Loucy (cell line): ENCODE results near the gene DOCK9.

Experiments
- H2AFZ ChIP-seq: fragments of 200-600 bp; sonication (generic); 2 replicates; pipeline ENCODE4 v1.6.0; 2016; ENCODE audit warnings: antibody characterized with exemption, mild to moderate bottlenecking, low read length, moderate library complexity
- H3F3A ChIP-seq: fragments of 200-600 bp; 2 replicates; pipeline ENCODE4 v1.6.0; 2016; ENCODE audit warnings: antibody characterized with exemption, low read depth, mild to moderate bottlenecking
- H3K27me3 ChIP-seq: fragments of 200-600 bp; sonication (generic); 2 replicates; pipeline ENCODE4 v1.6.1; 2014; ENCODE audit warnings: low read length, mild to moderate bottlenecking; ENCODE audit not compliant: insufficient read depth, poor library complexity, severe bottlenecking
- H3K36me3 ChIP-seq: fragments of 200-600 bp; sonication (generic); 2 replicates; pipeline ENCODE4 v1.6.1; 2016; ENCODE audit warnings: low read length; ENCODE audit not compliant: insufficient read depth
- H3K4me1 ChIP-seq: fragments of 200-600 bp; sonication (generic); 2 replicates; pipeline ENCODE4 v1.5.1; 2014; ENCODE audit warnings: low read length, mild to moderate bottlenecking; ENCODE audit not compliant: insufficient read depth, poor library complexity, severe bottlenecking
- H3K4me2 ChIP-seq: fragments of 200-600 bp; sonication (generic); 2 replicates; pipeline ENCODE4 v1.6.0; 2014; ENCODE audit warnings: antibody characterized with exemption, low read length, low read depth, mild to moderate bottlenecking; ENCODE audit not compliant: poor library complexity, severe bottlenecking
- H3K4me3 ChIP-seq: fragments of 200-600 bp; sonication (generic); 2 replicates; pipeline ENCODE4 v1.5.1; 2014; ENCODE audit warnings: low read length, mild to moderate bottlenecking, mixed read lengths; ENCODE audit not compliant: poor library complexity, severe bottlenecking
- H3K79me2 ChIP-seq: fragments of 200-600 bp; sonication (generic); 2 replicates; pipeline ENCODE4 v1.6.1; 2014; ENCODE audit warnings: low read length; ENCODE audit not compliant: insufficient read depth
- H3K9ac ChIP-seq: fragments of 200-600 bp; sonication (generic); 2 replicates; pipeline ENCODE4 v1.6.0; 2014; ENCODE audit warnings: mild to moderate bottlenecking, low read depth, low read length, moderate library complexity; ENCODE audit not compliant: poor library complexity, severe bottlenecking
- H3K9me2 ChIP-seq: fragments of 200-600 bp; sonication (generic); replicated peaks from 2 replicates; pipeline ENCODE4 v1.6.1; 2016; ENCODE audit warnings: low read depth, low read length, mixed read lengths
- H3K9me3 ChIP-seq: fragments of 200-600 bp; sonication (generic); 2 replicates; pipeline ENCODE4 v1.6.1; 2014; ENCODE audit warnings: mild to moderate bottlenecking, antibody characterized with exemption, low read length, low read depth; ENCODE audit not compliant: insufficient read depth
- H4K20me1 ChIP-seq: fragments of 200-600 bp; sonication (generic); 2 replicates; pipeline ENCODE4 v1.6.0; 2014; ENCODE audit warnings: antibody characterized with exemption, low read length, mild to moderate bottlenecking; ENCODE audit not compliant: insufficient read depth, poor library complexity, severe bottlenecking
- CTCF ChIP-seq: fragments of 200-600 bp; sonication (generic); conservative IDR thresholded peaks from 2 replicates; pipeline ENCODE4 v1.5.1; 2014; ENCODE audit warnings: mild to moderate bottlenecking, antibody characterized with exemption, low read length
- EZH2phosphoT487 ChIP-seq: fragments of 200-600 bp; IDR thresholded peaks from 2 replicates; pipeline ENCODE4 v1.6.1; 2018; ENCODE audit warnings: antibody characterized with exemption, mild to moderate bottlenecking, moderate library complexity, borderline replicate concordance

Gene DOCK9

GRCh38 chr13:98912846-98913245, 65.0 kb downstream of the DOCK9 start:
- H3K79me2 ChIP-seq = no peaks in the 10 kb centered on the region
- no peaks in the 10 kb centered on the region for H3F3A ChIP-seq
- no peak overlapping the region for H3K4me2 ChIP-seq
- H3K9me2 ChIP-seq = no peaks in the 10 kb centered on the region
- no peaks in the 10 kb centered on the region for H3K27me3 ChIP-seq
- H4K20me1 ChIP-seq = no peaks in the 10 kb centered on the region
- H3K36me3 ChIP-seq = no peaks in the 10 kb centered on the region
- H2AFZ ChIP-seq = peak overlapping the region; percentile 45; the same call in 1 of the 2 replicates
- H3K4me1 ChIP-seq = peaks cover 21% of the 10 kb centered on the region
- no peak overlapping the region for H3K4me3 ChIP-seq
- TF ChIP-seq EZH2phosphoT487 (no peak), CTCF (no peak)
- H3K9ac ChIP-seq = no peak overlapping the region
- no peaks in the 10 kb centered on the region for H3K9me3 ChIP-seq

GRCh38 chr13:98910501-98910951, 67.3 kb downstream of the DOCK9 start:
- H3K9me3 ChIP-seq = no peaks in the 10 kb centered on the region
- H3K9me2 ChIP-seq = no peaks in the 10 kb centered on the region
- no peaks in the 10 kb centered on the region for H3F3A ChIP-seq
- no peaks in the 10 kb centered on the region for H3K27me3 ChIP-seq
- peak overlapping the region; percentile 47 for H2AFZ ChIP-seq
- no peaks in the 10 kb centered on the region for H3K36me3 ChIP-seq
- no peak overlapping the region for H3K9ac ChIP-seq
- H3K79me2 ChIP-seq = no peaks in the 10 kb centered on the region
- H4K20me1 ChIP-seq = no peaks in the 10 kb centered on the region
- no peak for TF ChIP-seq EZH2phosphoT487
- TF ChIP-seq CTCF = no peak
- H3K4me3 ChIP-seq = no peak overlapping the region
- peaks cover 21% of the 10 kb centered on the region for H3K4me1 ChIP-seq
- peak overlapping the region; percentile 30 for H3K4me2 ChIP-seq

GRCh38 chr13:98909016-98909415, 68.8 kb downstream of the DOCK9 start:
- TF ChIP-seq EZH2phosphoT487 = no peak
- no peak for TF ChIP-seq CTCF
- no peak overlapping the region for H3K4me3 ChIP-seq
- no peaks in the 10 kb centered on the region for H4K20me1 ChIP-seq
- peaks cover 21% of the 10 kb centered on the region for H3K4me1 ChIP-seq
- no peaks in the 10 kb centered on the region for H3K9me3 ChIP-seq
- no peaks in the 10 kb centered on the region for H3F3A ChIP-seq
- H3K27me3 ChIP-seq = no peaks in the 10 kb centered on the region
- H3K4me2 ChIP-seq = no peak overlapping the region
- H3K9ac ChIP-seq = no peak overlapping the region
- H3K36me3 ChIP-seq = no peaks in the 10 kb centered on the region
- no peak overlapping the region for H2AFZ ChIP-seq
- H3K9me2 ChIP-seq = no peaks in the 10 kb centered on the region
- H3K79me2 ChIP-seq = no peaks in the 10 kb centered on the region
